Endodermal cell (in vitro differentiated cells): ENCODE results near the gene CHRDL2. TPM values are rescaled to one million over a fixed set of nuclear protein-coding genes. Genes with fewer than 3 reads are reported as not detected.

ENCODE experiments used
- DNase-seq: peaks from one replicate; pipeline ENCODE4 v3.0.0-alpha.2; 2017
- H3K27ac ChIP-seq: 2 replicates; pipeline ENCODE4 v1.5.1; 2013; ENCODE audit warnings: mild to moderate bottlenecking, low read depth, low read length, moderate library complexity
- H3K27me3 ChIP-seq: 2 replicates; pipeline ENCODE4 v1.6.1; 2013; ENCODE audit warnings: mild to moderate bottlenecking, low read length, moderate library complexity; ENCODE audit not compliant: insufficient read depth, control insufficient read depth, poor library complexity, severe bottlenecking
- H3K36me3 ChIP-seq: 2 replicates; pipeline ENCODE4 v1.7.0; 2013; ENCODE audit warnings: mild to moderate bottlenecking, low read length, moderate library complexity; ENCODE audit not compliant: control insufficient read depth, insufficient read depth
- H3K4me1 ChIP-seq: one replicate; pipeline ENCODE4 v1.7.0; 2013; ENCODE audit warnings: low read length; ENCODE audit not compliant: control insufficient read depth, insufficient read depth
- H3K4me3 ChIP-seq: 2 replicates; pipeline ENCODE4 v1.5.1; 2013; ENCODE audit warnings: mild to moderate bottlenecking, low read length, moderate library complexity
- H3K9ac ChIP-seq: 2 replicates; pipeline ENCODE4 v1.6.1; 2013; ENCODE audit warnings: mild to moderate bottlenecking, low read length, moderate library complexity; ENCODE audit not compliant: poor library complexity, severe bottlenecking; ENCODE audit errors: extremely low read depth
- H3K9me3 ChIP-seq: 2 replicates; pipeline ENCODE4 v1.6.1; 2013; ENCODE audit warnings: mild to moderate bottlenecking, low read length, moderate library complexity; ENCODE audit not compliant: control insufficient read depth
- H3K27ac Mint-ChIP-seq: 2 replicates; pipeline ENCODE4 v1.8.0; 2020; ENCODE audit warnings: mixed read lengths
- H3K27me3 Mint-ChIP-seq: 2 replicates; pipeline ENCODE4 v1.8.0; 2021; ENCODE audit warnings: mild to moderate bottlenecking, mixed read lengths; ENCODE audit not compliant: insufficient read depth
- H3K36me3 Mint-ChIP-seq: 2 replicates; pipeline ENCODE4 v1.8.0; 2020; ENCODE audit warnings: low read depth, mixed read lengths
- H3K4me1 Mint-ChIP-seq: 2 replicates; pipeline ENCODE4 v1.8.0; 2020; ENCODE audit warnings: mixed read lengths
- H3K4me3 Mint-ChIP-seq: 2 replicates; pipeline ENCODE4 v1.8.0; 2020; ENCODE audit warnings: mild to moderate bottlenecking, moderate library complexity, mixed read lengths
- H3K9me3 Mint-ChIP-seq: 2 replicates; pipeline ENCODE4 v1.8.0; 2020; ENCODE audit warnings: mild to moderate bottlenecking, mixed read lengths
- WGBS, 2 experiments: methylation state at CpG; one replicate each; pipeline versions ENCODE4 v1.1.5 to v1.1.7; 2013; ENCODE audit warnings: missing lambda C conversion rate in 2 of 2, mixed read lengths in 1 of 2; ENCODE audit not compliant: insufficient coverage in 1 of 2, insufficient read length in 1 of 2; 5-methylcytosine and 5-hydroxymethylcytosine counted together
- total RNA-seq, 2 donors: library from RNA; stranded (reverse); fragmentation: NEBNext Ultra II Directional in 1 of 2; extraction: Animal tissue kit (Norgen Biotek cat#: 25700) in 1 of 2; gene quantifications; 2 replicates in 1 of 2; 3 replicates in 1 of 2; pipeline ENCODE4 v1.2.1, GENCODE V29; 2021
- TF ChIP-seq, protein P1 (sequence below): fragments of 200-600 bp; sonication (generic); conservative IDR thresholded peaks from 2 replicates; pipeline ENCODE4 v1.5.0; 2021; ENCODE audit warnings: antibody characterized with exemption, mild to moderate bottlenecking

The CHRDL2 gene
- total RNA-seq, 2 donors from 2014 or later, result 0.44 to 1.2 TPM

GRCh38 chr11:74746868-74747267 is 15.6 kb upstream of the CHRDL2 start:
- TF ChIP-seq, protein P1, sequence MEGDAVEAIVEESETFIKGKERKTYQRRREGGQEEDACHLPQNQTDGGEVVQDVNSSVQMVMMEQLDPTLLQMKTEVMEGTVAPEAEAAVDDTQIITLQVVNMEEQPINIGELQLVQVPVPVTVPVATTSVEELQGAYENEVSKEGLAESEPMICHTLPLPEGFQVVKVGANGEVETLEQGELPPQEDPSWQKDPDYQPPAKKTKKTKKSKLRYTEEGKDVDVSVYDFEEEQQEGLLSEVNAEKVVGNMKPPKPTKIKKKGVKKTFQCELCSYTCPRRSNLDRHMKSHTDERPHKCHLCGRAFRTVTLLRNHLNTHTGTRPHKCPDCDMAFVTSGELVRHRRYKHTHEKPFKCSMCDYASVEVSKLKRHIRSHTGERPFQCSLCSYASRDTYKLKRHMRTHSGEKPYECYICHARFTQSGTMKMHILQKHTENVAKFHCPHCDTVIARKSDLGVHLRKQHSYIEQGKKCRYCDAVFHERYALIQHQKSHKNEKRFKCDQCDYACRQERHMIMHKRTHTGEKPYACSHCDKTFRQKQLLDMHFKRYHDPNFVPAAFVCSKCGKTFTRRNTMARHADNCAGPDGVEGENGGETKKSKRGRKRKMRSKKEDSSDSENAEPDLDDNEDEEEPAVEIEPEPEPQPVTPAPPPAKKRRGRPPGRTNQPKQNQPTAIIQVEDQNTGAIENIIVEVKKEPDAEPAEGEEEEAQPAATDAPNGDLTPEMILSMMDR, result no peak
- Mint-ChIP-seq H3K27ac (no peak overlapping the region), H3K27me3 (no peaks in the 10 kb centered on the region)

GRCh38 chr11:74744277-74744676 is 13.1 kb upstream of the CHRDL2 start:
- Histone ChIP-seq H3K4me1 (peaks cover 7% of the 10 kb centered on the region), H3K27ac (no peak overlapping the region), H3K4me3 (no peak overlapping the region), H3K9me3 (peaks cover 15% of the 10 kb centered on the region), H3K9ac (no peak overlapping the region), H3K36me3 (no peaks in the 10 kb centered on the region), H3K27me3 (no peaks in the 10 kb centered on the region)
- Mint-ChIP-seq H3K9me3 (peaks cover 22% of the 10 kb centered on the region), H3K36me3 (no peaks in the 10 kb centered on the region), H3K4me1 (peaks cover 18% of the 10 kb centered on the region), H3K4me3 (no peak overlapping the region), H3K27ac (no peak overlapping the region), H3K27me3 (peaks cover 2% of the 10 kb centered on the region)
- TF ChIP-seq, protein P1, result no peak
- DNase-seq, result no peak
- 69 to 80% methylated on average over 2 to 4 of the region's 4 CpGs for WGBS, 2 experiments

More at GRCh38 chr11:74746868-74747267, 15.6 kb upstream of the CHRDL2 start:
- H3K36me3 Mint-ChIP-seq, result peaks cover 6% of the 10 kb centered on the region
- no peak overlapping the region for H3K4me3 Mint-ChIP-seq
- H3K9ac ChIP-seq, result no peak overlapping the region
- H3K9me3 ChIP-seq, result no peaks in the 10 kb centered on the region
- H3K27ac ChIP-seq, result no peak overlapping the region
- 86% methylated on average over 3 of the region's 3 CpGs; no CpG with 5 or more reads in 1 of the 2 experiments for WGBS, 2 experiments
- no peaks in the 10 kb centered on the region for H3K27me3 ChIP-seq
- H3K4me1 ChIP-seq, result peaks cover 7% of the 10 kb centered on the region
- H3K9me3 Mint-ChIP-seq, result peaks cover 4% of the 10 kb centered on the region
- no peaks in the 10 kb centered on the region for H3K36me3 ChIP-seq
- DNase-seq, result no peak
- H3K4me1 Mint-ChIP-seq, result peaks cover 29% of the 10 kb centered on the region
- H3K4me3 ChIP-seq, result no peak overlapping the region

GRCh38 chr11:74743640-74744039 is 12.4 kb upstream of the CHRDL2 start:
- H3K4me1 ChIP-seq, result peaks cover 7% of the 10 kb centered on the region
- no peak overlapping the region for H3K27ac Mint-ChIP-seq
- H3K9me3 Mint-ChIP-seq, result peaks cover 22% of the 10 kb centered on the region
- no peak for DNase-seq
- H3K27me3 ChIP-seq, result no peaks in the 10 kb centered on the region
- H3K27ac ChIP-seq, result no peak overlapping the region
- no peak overlapping the region for H3K4me3 ChIP-seq
- H3K36me3 Mint-ChIP-seq, result no peaks in the 10 kb centered on the region
- TF ChIP-seq, protein P1, result no peak
- no peak overlapping the region for H3K9ac ChIP-seq
- H3K4me1 Mint-ChIP-seq, result peaks cover 18% of the 10 kb centered on the region
- peaks cover 15% of the 10 kb centered on the region for H3K9me3 ChIP-seq
- H3K36me3 ChIP-seq, result no peaks in the 10 kb centered on the region
- no peak overlapping the region for H3K4me3 Mint-ChIP-seq
- H3K27me3 Mint-ChIP-seq, result peaks cover 2% of the 10 kb centered on the region
